Type B pancreatic cell (in vitro differentiated cells): Measurements from ENCODE around the gene TMEM132D. TPM values are rescaled to one million over a fixed set of nuclear protein-coding genes. Genes with fewer than 3 reads are reported as not detected.

ENCODE experiments used
- DNase-seq: peaks from one replicate; pipeline ENCODE4 v3.0.0; 2021; ENCODE audit warnings: mixed read lengths; ENCODE audit not compliant: unreplicated experiment; ENCODE audit errors: extremely low spot score
- H3K27ac Mint-ChIP-seq: 2 replicates; pipeline ENCODE4 v1.8.0; 2021; ENCODE audit warnings: mild to moderate bottlenecking, mixed read lengths
- H3K27me3 Mint-ChIP-seq: 2 replicates; pipeline ENCODE4 v1.8.0; 2021; ENCODE audit warnings: mixed read lengths
- H3K36me3 Mint-ChIP-seq: 2 replicates; pipeline ENCODE4 v1.8.0; 2021; ENCODE audit warnings: mixed read lengths
- H3K4me1 Mint-ChIP-seq: one replicate; pipeline ENCODE4 v1.8.0; 2021; ENCODE audit warnings: mixed read lengths; ENCODE audit not compliant: unreplicated experiment
- H3K4me3 Mint-ChIP-seq: 2 replicates; pipeline ENCODE4 v1.8.0; 2021; ENCODE audit warnings: mild to moderate bottlenecking, mixed read lengths
- H3K9me3 Mint-ChIP-seq: 2 replicates; pipeline ENCODE4 v1.8.0; 2021; ENCODE audit warnings: mixed read lengths
- total RNA-seq: library from RNA; stranded (reverse); gene quantifications from 2 replicates; pipeline ENCODE4 v1.2.1, GENCODE V29; 2021; ENCODE audit warnings: low replicate concordance
- TF ChIP-seq, protein P1 (sequence below): fragments of 200-600 bp; sonication (generic); conservative IDR thresholded peaks from 2 replicates; pipeline ENCODE4 v1.5.0; 2021; ENCODE audit warnings: antibody characterized with exemption, mild to moderate bottlenecking

Gene TMEM132D
- total RNA-seq, 1 donor from 2014 or later = 1.8 TPM

DNA sequence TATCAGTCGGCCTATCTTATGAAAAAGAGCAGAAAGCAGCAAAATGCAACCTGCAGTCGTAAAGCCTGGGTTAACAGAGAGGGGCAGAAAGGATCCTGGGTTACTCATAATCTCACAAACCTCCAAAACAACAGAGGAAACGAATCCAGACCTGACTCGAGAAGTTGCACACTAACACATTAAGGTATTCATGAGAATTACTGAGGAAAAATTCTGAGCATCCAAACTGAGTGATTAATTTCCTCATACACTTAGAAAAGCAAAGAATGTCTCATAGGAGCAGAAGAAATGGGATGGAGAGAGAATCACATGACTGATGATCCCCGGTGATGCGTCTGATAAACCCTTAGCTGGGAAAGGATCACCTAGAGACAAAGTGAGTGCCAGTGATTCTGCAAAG lies 272.5 kb downstream of the TMEM132D start:
- Mint-ChIP-seq H3K27me3 (peaks cover 53% of the 10 kb centered on the region), H3K4me1 (peaks cover 6% of the 10 kb centered on the region), H3K4me3 (no peak overlapping the region), H3K27ac (no peak overlapping the region), H3K36me3 (no peaks in the 10 kb centered on the region), H3K9me3 (no peaks in the 10 kb centered on the region)
- TF ChIP-seq, protein P1, sequence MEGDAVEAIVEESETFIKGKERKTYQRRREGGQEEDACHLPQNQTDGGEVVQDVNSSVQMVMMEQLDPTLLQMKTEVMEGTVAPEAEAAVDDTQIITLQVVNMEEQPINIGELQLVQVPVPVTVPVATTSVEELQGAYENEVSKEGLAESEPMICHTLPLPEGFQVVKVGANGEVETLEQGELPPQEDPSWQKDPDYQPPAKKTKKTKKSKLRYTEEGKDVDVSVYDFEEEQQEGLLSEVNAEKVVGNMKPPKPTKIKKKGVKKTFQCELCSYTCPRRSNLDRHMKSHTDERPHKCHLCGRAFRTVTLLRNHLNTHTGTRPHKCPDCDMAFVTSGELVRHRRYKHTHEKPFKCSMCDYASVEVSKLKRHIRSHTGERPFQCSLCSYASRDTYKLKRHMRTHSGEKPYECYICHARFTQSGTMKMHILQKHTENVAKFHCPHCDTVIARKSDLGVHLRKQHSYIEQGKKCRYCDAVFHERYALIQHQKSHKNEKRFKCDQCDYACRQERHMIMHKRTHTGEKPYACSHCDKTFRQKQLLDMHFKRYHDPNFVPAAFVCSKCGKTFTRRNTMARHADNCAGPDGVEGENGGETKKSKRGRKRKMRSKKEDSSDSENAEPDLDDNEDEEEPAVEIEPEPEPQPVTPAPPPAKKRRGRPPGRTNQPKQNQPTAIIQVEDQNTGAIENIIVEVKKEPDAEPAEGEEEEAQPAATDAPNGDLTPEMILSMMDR = no peak
- DNase-seq = no peak

DNA sequence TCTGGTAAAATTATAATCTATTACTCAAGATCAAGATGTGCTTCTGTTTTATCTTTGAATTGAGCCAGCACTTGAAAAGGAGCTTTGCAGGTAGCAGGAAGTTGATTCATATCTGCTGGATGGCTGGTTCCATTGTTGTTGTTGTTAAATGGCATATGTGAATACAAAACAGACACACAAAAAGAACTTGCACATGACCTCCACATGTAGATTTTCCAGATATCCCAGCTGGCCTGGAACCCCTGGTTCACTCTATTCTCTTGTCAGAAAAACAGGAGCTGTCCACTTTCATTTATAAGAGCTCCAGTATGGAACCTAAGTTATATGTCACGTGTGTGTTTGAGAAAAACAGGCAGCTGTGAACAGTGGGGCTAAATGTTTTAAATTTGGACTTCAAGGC lies 273.9 kb downstream of the TMEM132D start:
- H3K36me3 Mint-ChIP-seq = no peaks in the 10 kb centered on the region
- no peak overlapping the region for H3K27ac Mint-ChIP-seq
- DNase-seq = no peak
- H3K9me3 Mint-ChIP-seq = no peaks in the 10 kb centered on the region
- TF ChIP-seq, protein P1 = no peak
- no peak overlapping the region for H3K4me3 Mint-ChIP-seq
- peaks cover 6% of the 10 kb centered on the region for H3K4me1 Mint-ChIP-seq
- H3K27me3 Mint-ChIP-seq = peaks cover 44% of the 10 kb centered on the region

DNA sequence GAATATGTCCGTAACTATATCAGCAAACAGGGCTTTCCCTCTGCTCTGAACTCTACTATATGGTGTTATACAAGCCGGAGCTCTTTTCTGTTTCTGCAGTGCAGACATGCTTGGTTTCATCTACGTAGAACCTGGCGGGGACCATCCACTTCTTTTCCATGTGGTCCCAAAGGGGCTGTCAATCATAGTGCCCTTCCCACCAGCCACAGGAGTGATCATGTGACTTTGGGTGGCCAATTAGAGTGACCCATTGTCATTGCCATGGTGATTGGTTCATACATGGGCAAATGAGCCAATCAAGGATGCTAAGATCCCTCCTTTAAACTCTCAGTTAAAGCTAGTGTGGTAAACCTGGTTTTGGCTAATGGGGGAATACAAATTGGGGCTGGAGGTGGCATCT lies 281.3 kb downstream of the TMEM132D start:
- TF ChIP-seq, protein P1 = no peak
- Mint-ChIP-seq H3K9me3 (peaks cover 10% of the 10 kb centered on the region), H3K27ac (no peak overlapping the region), H3K36me3 (no peaks in the 10 kb centered on the region), H3K4me3 (no peak overlapping the region), H3K27me3 (peaks cover 8% of the 10 kb centered on the region), H3K4me1 (no peaks in the 10 kb centered on the region)
- DNase-seq = no peak

DNA sequence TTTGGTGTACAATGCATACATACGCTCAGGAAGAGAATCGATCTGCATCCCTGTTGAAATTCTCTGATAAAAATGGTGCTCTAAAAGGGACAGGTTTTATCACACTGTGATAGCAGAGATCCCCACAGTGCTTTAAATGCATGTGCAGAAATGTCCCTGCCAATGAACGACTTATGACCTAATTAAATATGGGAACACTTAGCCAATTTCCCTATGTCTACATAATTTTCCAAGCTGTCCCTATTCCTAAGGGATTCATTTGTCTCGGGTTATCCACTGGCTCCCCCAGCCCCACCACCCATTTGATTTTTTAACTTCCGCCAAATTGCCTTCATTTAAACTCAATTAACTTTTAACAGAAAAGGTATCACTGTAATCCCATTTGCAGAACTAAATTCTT lies 284.6 kb downstream of the TMEM132D start:
- Mint-ChIP-seq H3K36me3 (no peaks in the 10 kb centered on the region), H3K27ac (no peak overlapping the region), H3K4me3 (no peak overlapping the region), H3K9me3 (peaks cover 15% of the 10 kb centered on the region), H3K4me1 (no peaks in the 10 kb centered on the region), H3K27me3 (peaks cover 8% of the 10 kb centered on the region)
- no peak for DNase-seq
- TF ChIP-seq, protein P1 = no peak

DNA sequence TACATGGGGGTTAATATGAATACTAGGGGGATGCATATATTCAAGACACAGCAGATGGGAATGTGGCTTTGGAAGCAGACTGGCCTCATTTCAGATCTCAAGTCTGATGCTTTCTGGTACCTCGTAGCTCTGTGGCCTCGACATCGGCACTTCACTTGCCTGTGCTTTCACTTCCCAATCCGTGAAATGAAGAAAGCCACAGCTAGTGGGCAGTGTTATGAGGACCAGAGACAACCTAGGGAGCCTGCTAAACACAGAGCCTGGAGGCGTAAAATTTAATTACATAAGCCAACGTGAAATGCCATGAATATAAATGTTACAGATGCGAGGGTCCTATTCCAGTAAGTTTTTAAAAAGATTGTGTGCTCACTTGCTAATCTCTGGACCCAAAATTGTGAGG lies 286.0 kb downstream of the TMEM132D start:
- Mint-ChIP-seq H3K27me3 (peaks cover 13% of the 10 kb centered on the region), H3K4me3 (no peak overlapping the region), H3K4me1 (no peaks in the 10 kb centered on the region), H3K36me3 (no peaks in the 10 kb centered on the region), H3K9me3 (peaks cover 21% of the 10 kb centered on the region), H3K27ac (no peak overlapping the region)
- DNase-seq = no peak
- TF ChIP-seq, protein P1 = no peak

DNA sequence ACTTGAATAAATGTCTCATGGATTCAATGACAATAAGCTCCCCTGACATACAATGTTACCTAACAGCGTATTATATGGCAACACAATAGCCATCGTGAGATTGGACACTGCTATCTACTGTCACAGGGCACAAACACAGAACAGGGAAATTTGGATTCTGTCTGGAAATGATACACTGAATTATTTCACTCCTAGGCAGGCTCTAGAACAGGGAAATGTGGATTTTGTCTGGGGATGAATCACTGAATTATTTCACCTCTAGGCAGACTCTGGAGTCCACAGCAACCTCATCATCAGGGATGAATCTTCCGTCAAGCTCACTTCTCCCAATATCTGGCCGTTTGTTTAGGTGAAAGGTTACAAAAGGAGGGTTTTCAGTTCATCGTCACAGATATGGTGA lies 288.8 kb downstream of the TMEM132D start:
- H3K27me3 Mint-ChIP-seq = peaks cover 13% of the 10 kb centered on the region
- DNase-seq = no peak

More for the DNA sequence above, 288.8 kb downstream of the TMEM132D start:
- H3K27ac Mint-ChIP-seq = no peak overlapping the region
- no peak overlapping the region for H3K4me3 Mint-ChIP-seq
- TF ChIP-seq, protein P1 = no peak
- H3K36me3 Mint-ChIP-seq = no peaks in the 10 kb centered on the region
- peaks cover 10% of the 10 kb centered on the region for H3K4me1 Mint-ChIP-seq
- H3K9me3 Mint-ChIP-seq = peaks cover 12% of the 10 kb centered on the region
